Muscle layer of colon (tissue), 2 donors: ENCODE measurements around the gene PPP2R2D.

Experiments
- H3K27ac ChIP-seq: one replicate; pipeline ENCODE4 v1.7.0; 2013; ENCODE audit warnings: low read depth, mild to moderate bottlenecking, low read length, moderate library complexity
- H3K27me3 ChIP-seq, 2 donors: one replicate each; pipeline ENCODE4 v1.7.0; 2013; ENCODE audit warnings: low read length in 2 of 2, mild to moderate bottlenecking in 2 of 2; ENCODE audit not compliant: insufficient read depth in 2 of 2, control insufficient read depth in 1 of 2
- H3K36me3 ChIP-seq: one replicate; pipeline ENCODE4 v1.7.0; 2013; ENCODE audit warnings: mild to moderate bottlenecking, low read length; ENCODE audit not compliant: insufficient read depth
- H3K4me1 ChIP-seq: one replicate; pipeline ENCODE4 v1.7.0; 2013; ENCODE audit warnings: mild to moderate bottlenecking, low read length; ENCODE audit not compliant: insufficient read depth
- H3K4me3 ChIP-seq, 2 donors: one replicate each; pipeline ENCODE4 v1.7.0; 2013; ENCODE audit warnings: low read length in 2 of 2, low read depth in 1 of 2, mild to moderate bottlenecking in 1 of 2, moderate library complexity in 1 of 2
- H3K9ac ChIP-seq: one replicate; pipeline ENCODE4 v1.7.0; 2013; ENCODE audit warnings: low read length
- H3K9me3 ChIP-seq: one replicate; pipeline ENCODE4 v1.7.0; 2013; ENCODE audit warnings: mild to moderate bottlenecking, low read length
- donor health status: abdominal sarcoma.
- donor health status: Adenocarcinoma of cecum.

PPP2R2D gene

GRCh38 chr10:131870831-131871672 lies 29.8 kb upstream of the PPP2R2D start:
- Histone ChIP-seq H3K27me3 (peaks cover 6 to 29% of the 10 kb centered on the region in 2 donors), H3K36me3 (no peaks in the 10 kb centered on the region)

GRCh38 chr10:131871673-131872005 lies 29.2 kb upstream of the PPP2R2D start:
- no peak overlapping the region for H3K4me3 ChIP-seq

More at GRCh38 chr10:131870831-131871672, 29.8 kb upstream of the PPP2R2D start:
- Histone ChIP-seq H3K27ac (no peak overlapping the region), H3K9ac (no peak overlapping the region), H3K4me1 (no peaks in the 10 kb centered on the region), H3K4me3 (no peak overlapping the region), H3K9me3 (no peaks in the 10 kb centered on the region)

GRCh38 chr10:131872011-131872826 lies 28.6 kb upstream of the PPP2R2D start:
- Histone ChIP-seq H3K27ac (no peak overlapping the region), H3K4me1 (no peaks in the 10 kb centered on the region), H3K9ac (no peak overlapping the region), H3K36me3 (no peaks in the 10 kb centered on the region), H3K4me3 (no peak overlapping the region), H3K27me3 (peaks cover 6 to 21% of the 10 kb centered on the region in 2 donors), H3K9me3 (no peaks in the 10 kb centered on the region)

More at GRCh38 chr10:131871673-131872005, 29.2 kb upstream of the PPP2R2D start:
- Histone ChIP-seq H3K9ac (no peak overlapping the region), H3K27me3 (peaks cover 6 to 25% of the 10 kb centered on the region in 2 donors), H3K9me3 (no peaks in the 10 kb centered on the region), H3K4me1 (no peaks in the 10 kb centered on the region), H3K27ac (no peak overlapping the region), H3K36me3 (no peaks in the 10 kb centered on the region)

GRCh38 chr10:131872827-131873375 lies 27.9 kb upstream of the PPP2R2D start:
- no peaks in the 10 kb centered on the region for H3K4me1 ChIP-seq

GRCh38 chr10:131874991-131875451 lies 25.8 kb upstream of the PPP2R2D start:
- Histone ChIP-seq H3K9me3 (no peaks in the 10 kb centered on the region), H3K4me1 (no peaks in the 10 kb centered on the region), H3K4me3 (no peak overlapping the region), H3K36me3 (no peaks in the 10 kb centered on the region), H3K27me3 (peaks cover 6 to 19% of the 10 kb centered on the region in 2 donors), H3K27ac (no peak overlapping the region), H3K9ac (no peak overlapping the region)

More at GRCh38 chr10:131872827-131873375, 27.9 kb upstream of the PPP2R2D start:
- H3K36me3 ChIP-seq = no peaks in the 10 kb centered on the region
- H3K9me3 ChIP-seq = no peaks in the 10 kb centered on the region
- no peak overlapping the region for H3K9ac ChIP-seq
- no peak overlapping the region for H3K4me3 ChIP-seq
- H3K27me3 ChIP-seq = peaks cover 6 to 19% of the 10 kb centered on the region in 2 donors
- H3K27ac ChIP-seq = no peak overlapping the region

- Histone ChIP-seq H3K4me1 (no peaks in the 10 kb centered on the region), H3K9me3 (no peaks in the 10 kb centered on the region), H3K27me3 (peaks cover 6 to 14% of the 10 kb centered on the region in 2 donors), H3K27ac (no peak overlapping the region), H3K4me3 (no peak overlapping the region), H3K9ac (no peak overlapping the region), H3K36me3 (no peaks in the 10 kb centered on the region)
Measured at GRCh38 chr10:131875501-131875900, 25.3 kb upstream of the PPP2R2D start.

- H3K36me3 ChIP-seq = no peaks in the 10 kb centered on the region
- H3K9ac ChIP-seq = no peak overlapping the region
- peaks cover 6 to 14% of the 10 kb centered on the region in 2 donors for H3K27me3 ChIP-seq
- no peaks in the 10 kb centered on the region for H3K4me1 ChIP-seq
- no peaks in the 10 kb centered on the region for H3K9me3 ChIP-seq
- H3K4me3 ChIP-seq = no peak overlapping the region
- H3K27ac ChIP-seq = no peak overlapping the region
Measured at GRCh38 chr10:131876017-131876416, 24.8 kb upstream of the PPP2R2D start.

GRCh38 chr10:131876508-131876907 lies 24.3 kb upstream of the PPP2R2D start:
- peaks cover 6 to 14% of the 10 kb centered on the region in 2 donors for H3K27me3 ChIP-seq
- no peaks in the 10 kb centered on the region for H3K36me3 ChIP-seq
- no peaks in the 10 kb centered on the region for H3K4me1 ChIP-seq
- H3K27ac ChIP-seq = no peak overlapping the region
- H3K9me3 ChIP-seq = no peaks in the 10 kb centered on the region
- no peak overlapping the region for H3K9ac ChIP-seq
- no peak overlapping the region for H3K4me3 ChIP-seq

GRCh38 chr10:131880016-131880590 lies 20.7 kb upstream of the PPP2R2D start:
- no peaks in the 10 kb centered on the region for H3K4me1 ChIP-seq
- H3K27ac ChIP-seq = no peak overlapping the region
- H3K4me3 ChIP-seq = no peak overlapping the region
- H3K27me3 ChIP-seq = no peaks in the 10 kb centered on the region
- H3K9me3 ChIP-seq = no peaks in the 10 kb centered on the region
- H3K9ac ChIP-seq = no peak overlapping the region
- H3K36me3 ChIP-seq = no peaks in the 10 kb centered on the region

GRCh38 chr10:131881104-131881880 lies 19.5 kb upstream of the PPP2R2D start:
- H3K9me3 ChIP-seq = no peaks in the 10 kb centered on the region
- no peaks in the 10 kb centered on the region for H3K27me3 ChIP-seq
- no peak overlapping the region for H3K9ac ChIP-seq
- H3K27ac ChIP-seq = no peak overlapping the region
- H3K4me1 ChIP-seq = peaks cover 5% of the 10 kb centered on the region
- no peak overlapping the region for H3K4me3 ChIP-seq
- H3K36me3 ChIP-seq = no peaks in the 10 kb centered on the region
